ENCODE results near the gene TRIM56.
"Not testable (repeated sequence)": the region's sequence is repeated elsewhere in the genome, so short reads cannot be mapped to it uniquely, and the experiment has no call there.

TRIM56 gene

DNA sequence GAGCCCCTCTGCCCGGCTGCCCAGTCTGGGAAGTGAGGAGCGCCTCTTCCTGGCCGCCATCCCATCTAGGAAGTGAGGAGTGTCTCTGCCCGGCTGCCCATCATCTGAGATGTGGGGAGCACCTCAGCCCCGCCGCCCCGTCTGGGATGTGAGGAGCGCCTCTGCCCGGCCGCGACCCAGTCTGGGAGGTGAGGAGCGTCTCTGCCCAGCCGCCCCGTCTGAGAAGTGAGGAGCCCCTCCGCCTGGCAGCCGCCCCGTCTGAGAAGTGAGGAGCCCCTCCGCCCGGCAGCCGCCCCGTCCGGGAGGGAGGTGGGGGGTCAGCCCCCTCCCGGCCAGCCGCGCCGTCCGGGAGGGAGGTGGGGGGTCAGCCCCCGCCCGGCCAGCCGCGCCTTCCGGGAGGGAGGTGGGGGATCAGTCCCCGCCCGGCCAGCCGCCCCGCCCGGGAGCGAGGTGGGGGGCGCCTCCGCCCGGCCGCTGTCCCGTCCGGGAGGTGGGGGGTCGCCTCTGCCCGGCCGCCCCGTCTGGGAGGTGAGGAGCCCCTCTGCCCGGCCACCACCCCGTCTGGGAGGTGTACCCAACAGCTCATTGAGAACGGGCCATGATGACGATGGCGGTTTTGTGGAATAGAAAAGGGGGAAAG lies 7.1 kb downstream of the TRIM56 start:
- DNase-seq: not testable (repeated sequence)

DNA sequence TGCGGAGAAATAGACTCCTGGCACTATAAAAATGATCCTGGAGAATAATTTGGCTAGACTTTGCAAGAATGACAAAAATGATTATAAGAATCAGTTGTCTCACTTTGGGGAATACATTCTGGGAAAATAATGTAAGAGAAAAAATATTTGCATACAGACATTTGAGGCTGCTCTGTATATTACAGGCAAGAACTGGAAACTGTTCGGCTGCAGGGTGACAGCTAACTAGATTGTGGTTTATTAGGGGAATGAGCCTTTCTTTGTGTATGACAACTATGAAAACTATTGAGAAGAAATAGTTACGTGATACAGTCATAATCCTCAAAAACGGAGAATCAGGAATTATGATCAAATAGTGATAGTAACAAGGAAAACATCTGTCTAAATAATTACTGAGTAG lies 8.6 kb downstream of the TRIM56 start:
- DNase-seq: no peak

DNA sequence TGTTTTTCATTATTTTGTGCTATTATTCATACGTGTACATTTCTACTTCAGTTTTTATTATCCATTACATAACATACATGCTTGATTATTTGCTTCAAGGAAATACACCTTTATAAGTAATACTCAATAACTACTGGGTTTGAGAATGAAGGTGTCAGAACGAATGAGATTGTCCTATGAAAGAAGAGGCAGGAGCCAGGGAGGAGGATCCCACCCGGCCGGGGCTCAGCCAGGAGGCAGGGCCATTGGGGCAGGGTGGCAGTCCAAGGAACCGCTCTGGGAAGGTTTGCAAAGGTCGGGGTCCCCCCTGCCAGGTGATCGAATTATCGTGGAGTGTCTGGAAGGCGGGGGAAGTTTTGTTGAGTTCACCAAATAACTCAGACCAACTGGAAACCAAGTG lies 9.1 kb downstream of the TRIM56 start:
- DNase-seq: no peak

DNA sequence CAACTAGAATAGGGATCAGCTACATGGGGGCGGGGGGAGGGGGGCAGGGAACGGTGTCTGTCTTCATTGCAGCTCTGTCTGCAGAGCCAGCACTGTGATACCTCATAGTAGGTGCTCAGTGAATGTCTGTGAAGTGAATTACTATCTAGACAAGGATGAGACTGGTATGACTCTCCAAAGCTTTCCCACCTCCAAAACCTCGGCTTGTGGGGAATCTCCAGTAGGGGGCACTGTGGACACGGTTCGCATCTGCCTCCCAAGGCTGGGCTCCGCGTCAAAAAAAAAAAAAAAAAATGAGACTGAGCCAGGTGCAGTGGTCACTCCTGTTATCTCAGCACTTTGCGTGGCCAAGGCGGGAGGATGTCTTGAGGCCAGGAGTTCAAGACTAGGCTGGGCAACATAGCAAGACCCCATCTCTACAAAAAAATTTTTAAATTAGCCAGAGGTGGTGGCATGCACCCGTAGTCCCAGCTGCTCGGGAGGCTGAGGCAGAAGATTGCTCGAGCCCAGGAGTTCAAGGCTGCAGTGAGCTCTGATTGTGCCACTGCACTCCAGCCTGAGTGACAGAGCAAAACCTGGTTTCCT lies 9.6 kb downstream of the TRIM56 start:
- peak; percentile 68 for DNase-seq

DNA sequence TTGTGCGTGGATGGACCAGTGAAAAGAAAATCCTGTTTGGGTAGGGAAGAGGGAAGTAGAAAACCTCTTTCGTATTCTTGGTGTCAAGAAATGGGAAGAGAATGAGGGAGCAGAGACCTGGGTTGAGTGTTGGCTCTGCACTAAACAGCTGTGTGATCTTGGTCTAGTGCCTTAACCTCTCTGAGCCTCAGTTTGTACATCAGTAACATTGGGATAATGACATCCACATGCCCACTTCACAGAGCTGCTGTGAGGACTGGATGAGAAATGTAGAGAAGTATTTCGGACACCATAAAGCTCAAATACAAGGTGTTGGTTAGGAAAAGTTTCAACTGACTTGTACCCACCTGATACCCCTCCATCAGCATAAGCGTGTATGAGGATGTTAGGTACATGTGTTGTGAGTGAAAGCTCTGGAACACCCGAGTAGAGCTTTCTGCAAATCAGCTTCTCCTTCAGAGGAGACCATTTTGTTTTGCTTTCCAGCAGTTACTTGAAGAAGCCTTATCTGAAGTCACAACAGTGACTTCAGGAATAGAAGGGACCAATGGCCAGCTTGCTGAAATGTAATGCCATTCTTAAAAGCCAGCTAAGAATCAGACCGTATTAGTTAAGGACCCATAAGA lies 11.2 kb downstream of the TRIM56 start:
- DNase-seq: no peak

DNA sequence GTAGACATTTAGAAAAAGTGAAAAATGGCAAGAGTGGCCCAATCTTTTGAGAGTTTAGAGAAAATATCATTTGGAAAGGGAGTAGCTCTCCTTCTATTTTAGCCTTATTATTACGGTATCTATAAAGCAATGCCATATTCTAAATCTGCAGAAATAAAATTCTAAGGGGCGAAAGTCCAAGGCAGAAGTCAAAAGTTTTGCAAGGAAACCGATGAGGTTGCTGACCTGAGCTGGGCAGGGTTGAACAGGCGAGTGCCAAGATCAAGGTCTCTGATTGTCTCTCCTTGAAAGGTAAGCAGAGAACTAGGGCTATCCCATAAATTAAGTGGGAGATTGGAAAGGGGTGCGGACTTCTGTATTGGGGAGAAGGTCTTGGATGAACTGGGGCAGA lies 11.7 kb downstream of the TRIM56 start:
- no peak for DNase-seq

DNA sequence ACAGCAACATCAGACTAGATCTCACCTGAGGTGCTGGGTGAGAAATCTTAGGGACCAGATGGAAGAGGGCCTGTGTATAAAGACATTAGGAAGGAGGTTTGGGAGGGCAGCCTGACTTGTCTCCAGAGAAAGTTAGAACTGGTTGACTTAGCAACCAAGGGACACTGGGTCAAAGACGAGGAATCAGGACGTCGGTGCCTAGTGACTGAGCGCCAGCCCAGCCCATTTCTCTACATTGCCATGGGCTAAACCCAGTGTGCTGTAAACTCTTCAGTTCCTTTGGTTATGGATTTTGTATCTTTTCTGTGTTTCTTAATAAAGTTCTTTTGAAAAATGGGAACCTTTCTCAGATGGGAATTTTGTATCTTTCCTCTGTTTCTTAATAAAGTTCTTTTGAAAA lies 12.3 kb downstream of the TRIM56 start:
- DNase-seq: no peak

DNA sequence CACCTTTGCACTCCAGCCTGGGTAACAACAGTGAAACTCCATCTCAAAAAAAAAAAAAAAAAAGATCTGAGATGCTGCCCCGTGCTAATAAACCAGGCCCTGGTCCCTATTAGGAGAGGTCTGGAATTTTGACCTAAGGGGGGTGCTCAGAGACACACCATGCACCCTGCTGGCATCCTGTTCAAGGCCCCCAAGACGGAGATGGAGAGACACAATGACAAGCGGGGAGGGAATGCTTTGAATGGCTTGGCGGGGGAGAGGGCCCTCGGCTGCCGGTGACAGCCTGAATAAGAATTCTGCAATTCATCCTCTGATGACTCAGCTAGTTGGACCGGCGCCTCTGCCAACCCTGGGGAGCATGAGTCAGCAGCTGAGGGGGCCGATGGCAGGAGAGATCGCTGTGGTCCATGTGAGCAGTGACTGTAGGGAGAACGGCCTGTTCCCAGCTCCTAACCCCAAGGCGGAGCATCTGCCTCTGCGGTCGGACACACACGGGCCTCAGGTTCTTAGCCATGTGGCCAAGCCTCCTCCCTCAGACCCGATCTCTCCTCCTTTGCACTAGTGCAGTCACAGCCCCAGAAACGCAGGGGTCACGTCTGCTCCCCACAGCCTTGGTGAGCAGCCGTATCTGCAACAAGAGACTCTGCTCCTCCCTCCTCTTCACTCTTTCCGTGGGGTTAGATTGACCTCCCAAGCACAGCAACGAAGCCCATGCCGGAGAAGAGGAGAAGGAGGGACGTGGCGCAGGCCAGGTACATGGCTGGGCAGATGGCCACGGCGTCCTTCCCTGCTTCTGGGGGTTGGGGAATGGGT lies 14.9 kb downstream of the TRIM56 start:
- peak; percentile 93 for DNase-seq

DNA sequence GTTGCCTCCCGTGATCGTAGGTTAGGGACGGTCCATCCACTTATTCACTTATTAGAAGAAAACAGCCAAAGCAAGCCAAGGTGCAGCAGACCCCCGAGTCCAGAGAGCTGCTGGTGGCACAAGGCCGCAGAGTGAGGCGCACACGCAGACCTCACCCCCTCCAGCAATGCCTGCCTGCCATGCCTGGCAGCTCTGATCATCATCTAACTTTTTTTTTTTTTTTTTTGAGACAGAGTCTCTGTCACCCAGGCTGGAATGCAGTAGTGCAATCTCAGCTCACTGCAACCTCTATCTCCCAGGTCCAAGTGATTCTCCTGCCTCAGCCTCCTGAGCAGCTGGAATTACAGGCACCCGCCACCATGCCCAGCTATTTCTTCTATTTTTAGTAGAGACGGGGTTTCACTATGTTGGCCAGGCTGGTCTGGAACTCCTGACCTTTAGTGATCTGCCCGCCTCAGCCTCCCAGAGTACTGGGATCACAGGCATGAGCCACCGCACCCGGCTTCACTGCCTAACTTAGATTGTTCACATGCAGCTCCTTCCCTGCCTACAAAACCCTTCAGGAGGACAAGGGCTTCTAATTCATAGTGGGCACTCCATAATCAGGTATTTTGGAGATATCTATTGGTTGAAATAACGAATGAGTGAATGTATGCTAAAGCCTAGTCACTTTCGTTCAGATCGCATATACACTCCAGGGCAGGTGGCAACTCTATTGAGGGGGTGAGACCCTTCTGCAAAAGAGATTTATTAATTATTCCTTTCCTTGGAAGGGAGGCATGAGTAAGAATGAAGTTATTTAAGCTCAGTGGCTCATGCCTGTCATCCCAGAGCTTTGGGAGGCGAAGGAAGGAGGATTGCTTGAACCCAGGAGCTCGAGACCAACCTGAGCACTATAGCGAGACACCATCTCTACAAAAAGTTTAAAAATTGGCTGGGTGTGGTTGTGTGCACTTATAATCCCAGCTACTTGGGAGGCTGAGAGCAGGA lies 15.9 kb downstream of the TRIM56 start:
- DNase-seq: no peak

DNA sequence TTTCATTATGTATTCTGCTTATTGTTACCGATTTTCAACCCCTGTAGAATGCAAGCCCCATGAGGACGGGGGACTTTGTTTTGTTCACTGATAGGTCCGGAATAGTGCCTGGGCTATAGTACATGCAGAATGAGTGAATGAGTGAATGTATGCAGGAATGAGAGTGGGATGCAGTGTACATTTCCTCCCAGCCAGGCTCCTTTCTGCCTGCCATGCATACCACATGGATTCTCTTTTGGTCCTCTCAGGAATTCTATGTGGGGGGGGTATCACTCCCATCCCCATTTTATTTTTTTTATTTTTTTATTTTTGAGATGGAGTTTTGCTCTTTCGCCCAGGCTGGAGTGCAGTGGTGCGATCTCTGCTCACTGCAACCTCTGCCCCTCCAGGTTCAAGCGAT lies 16.7 kb downstream of the TRIM56 start:
- no peak for DNase-seq

DNA sequence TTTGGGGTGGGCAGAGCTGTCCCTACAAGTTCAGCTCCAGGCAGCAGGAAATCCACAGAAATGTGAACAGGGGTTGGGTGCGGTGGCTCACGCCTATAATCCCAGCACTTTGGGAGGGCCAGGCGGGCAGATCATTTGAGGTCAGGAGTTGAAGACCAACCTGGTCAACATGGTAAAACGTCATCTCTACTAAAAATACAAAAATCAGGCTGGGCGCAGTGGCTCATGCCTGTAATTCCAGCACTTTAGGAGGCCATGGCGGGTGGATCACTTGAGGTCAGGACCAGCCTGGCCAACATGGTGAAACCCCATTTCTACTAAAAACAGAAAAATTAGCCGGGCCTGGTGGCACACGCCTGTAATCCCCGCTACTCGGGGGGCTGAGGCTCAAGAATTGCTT lies 18.4 kb downstream of the TRIM56 start:
- not testable (repeated sequence) for DNase-seq

DNA sequence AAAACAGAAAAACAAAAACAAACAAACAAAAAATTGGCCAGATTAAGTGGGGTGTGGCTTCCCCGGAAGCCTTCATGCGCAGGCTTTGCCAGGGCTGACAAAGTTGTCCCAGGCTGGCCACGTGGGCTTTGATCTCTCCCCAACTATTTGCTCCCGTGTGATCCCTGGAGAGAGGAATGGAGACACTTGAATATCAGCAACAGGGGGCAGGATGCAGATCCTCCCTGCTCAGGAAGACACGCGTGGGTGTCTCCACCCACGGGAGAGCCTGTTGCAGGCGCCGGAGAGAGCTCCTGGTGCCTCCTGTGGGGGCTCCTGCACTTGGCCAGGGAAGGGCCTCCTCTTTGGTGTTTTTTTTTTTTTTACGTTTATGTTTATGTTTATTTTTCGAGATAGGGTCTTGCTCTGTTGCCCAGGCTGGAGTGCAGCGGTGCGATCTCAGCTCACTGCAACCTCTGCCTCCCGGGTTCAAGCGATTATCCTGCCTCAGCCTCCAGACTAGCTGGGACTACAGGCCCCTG lies 19.0 kb downstream of the TRIM56 start:
- DNase-seq: no peak

DNA sequence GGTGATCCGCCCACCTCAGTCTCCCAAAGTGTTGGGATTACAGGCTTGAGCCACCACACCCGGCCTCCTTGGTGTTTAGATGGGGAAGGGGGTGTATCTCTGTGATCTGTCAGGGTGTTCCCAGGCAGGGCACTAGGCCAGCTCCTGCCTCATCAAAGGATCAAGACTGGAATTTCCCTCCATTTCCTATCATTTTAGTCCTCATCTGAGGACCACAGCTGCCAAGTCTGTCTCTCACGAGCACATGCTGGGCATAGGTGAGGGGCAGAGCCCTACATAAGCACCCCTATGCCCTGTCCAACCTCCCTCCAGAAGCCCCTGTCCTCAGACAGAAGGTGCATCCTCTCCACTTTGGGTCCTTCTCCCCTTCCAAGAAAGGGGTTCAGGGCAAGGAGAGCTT lies 19.5 kb downstream of the TRIM56 start:
- no peak for DNase-seq

DNA sequence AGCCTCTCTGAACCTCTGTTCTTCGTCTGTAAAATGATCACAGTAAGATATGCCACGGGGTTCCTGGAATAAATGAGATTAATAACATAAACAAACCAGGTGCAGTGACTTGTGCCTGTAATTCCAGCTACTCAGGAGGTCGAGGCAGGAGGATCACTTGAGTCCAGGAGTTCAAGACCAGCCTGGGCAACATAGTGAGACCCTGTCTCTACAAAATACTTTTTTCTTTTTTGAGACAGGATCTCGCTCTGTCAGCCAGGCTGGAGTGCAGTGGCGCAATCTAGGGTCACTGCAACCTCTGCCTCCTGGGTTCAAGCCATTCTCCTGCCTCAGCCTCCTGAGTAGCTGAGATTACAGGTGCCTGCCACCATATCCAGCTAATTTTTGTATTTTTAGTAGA lies 20.0 kb downstream of the TRIM56 start:
- not testable (repeated sequence) for DNase-seq

DNA sequence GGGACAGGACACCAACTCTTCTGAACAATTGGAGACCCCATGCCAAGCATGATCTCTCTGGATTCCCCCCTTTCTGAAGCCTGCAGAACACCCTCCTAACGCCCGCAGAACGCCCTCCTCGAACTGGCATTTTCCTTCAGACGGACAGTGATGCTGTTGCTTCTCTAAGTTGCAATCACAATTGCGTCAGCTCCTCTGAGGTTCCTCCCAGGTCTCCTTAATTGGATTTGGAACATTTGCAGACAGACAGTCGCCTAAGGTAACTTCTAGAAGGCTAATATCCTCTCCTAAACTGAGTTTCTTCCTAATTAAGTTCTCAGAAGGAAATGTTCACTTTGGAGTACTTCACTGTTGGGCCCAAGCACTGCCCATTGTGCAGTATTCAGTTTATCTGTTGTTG lies 21.1 kb downstream of the TRIM56 start:
- DNase-seq: no peak

DNA sequence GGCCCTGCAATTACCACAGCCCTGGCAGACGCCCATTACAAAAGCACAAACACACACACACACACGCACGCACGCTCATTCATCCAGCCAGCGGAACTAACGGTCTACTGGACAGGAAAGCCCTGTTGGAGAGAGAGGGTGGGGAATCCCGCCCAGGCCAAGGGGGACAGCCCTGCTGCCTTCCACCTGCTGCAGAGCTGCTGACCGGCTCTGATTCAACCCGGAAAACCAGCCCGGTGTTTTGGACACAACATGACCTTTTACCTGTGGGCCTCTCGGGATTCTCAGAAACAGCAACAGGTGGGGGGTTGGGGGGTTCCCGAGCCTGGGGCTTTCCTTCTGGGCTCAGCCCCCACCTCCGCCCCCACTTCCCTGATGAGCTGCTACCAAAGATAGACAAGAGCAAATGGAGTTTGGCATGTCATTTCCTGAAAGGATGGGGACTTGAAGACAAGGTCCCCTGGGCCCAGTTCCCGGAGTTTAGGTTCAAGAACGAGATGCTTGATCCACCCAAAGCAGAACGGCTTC lies 23.1 kb downstream of the TRIM56 start:
- DNase-seq: peak; percentile 83

DNA sequence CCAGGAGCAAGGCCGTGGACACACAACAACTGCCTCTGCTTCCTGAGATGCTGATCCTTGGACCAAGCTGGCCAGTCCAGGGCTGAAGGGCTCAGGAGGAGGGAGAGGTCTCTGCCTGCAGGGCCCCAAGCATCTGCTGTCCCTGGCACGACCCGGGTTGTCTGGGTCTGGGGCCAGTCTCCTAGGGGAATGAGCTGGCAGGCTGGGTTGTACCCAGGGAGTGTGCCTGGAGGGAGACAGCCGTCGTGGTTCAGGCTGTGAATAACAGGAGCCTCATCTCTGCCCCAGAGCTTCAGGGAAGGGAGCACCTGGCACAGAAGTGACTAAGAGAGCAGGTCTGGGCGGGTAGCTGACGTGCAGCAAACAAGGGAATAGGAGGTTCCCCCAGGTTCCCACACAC lies 23.7 kb downstream of the TRIM56 start:
- no peak for DNase-seq

DNA sequence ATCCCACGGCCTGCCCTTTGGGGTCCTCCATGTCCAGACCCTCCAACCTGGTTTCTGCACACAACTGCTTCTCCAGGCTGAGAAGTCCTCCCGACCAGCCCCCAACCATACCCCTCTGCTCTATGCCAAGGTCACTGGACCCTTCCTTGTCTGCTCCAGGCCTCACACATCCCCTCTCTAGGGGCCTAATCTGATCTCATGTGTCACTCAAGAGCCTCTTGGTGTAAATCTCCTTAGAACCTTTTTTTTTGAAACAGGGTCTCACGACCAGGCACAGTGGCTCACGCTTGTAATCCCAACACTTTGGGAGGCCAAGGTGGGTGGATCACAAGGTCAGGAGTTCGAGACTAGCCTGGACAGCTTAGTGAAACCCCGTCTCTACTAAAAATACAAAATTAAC lies 24.1 kb downstream of the TRIM56 start:
- no peak for DNase-seq

DNA sequence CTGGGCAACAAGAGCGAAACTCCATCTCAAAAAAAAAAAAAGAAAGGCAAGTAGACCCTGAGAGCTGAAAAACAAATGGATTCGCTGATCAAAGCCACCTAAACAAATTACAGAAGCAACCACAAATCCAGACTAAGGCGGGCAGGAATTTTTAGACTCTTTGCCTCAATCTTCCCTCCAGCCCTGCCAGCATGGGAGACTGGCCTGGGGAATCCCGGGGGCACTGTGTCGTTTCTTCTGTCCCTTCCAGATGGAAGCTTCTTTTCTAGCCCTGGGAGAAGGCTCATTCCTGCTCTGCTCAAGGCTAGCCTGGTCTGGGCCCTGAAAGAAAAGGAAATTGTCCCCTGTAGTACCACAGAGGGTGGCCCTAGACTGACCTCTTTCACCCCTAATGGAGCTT lies 26.0 kb downstream of the TRIM56 start:
- no peak for DNase-seq

DNA sequence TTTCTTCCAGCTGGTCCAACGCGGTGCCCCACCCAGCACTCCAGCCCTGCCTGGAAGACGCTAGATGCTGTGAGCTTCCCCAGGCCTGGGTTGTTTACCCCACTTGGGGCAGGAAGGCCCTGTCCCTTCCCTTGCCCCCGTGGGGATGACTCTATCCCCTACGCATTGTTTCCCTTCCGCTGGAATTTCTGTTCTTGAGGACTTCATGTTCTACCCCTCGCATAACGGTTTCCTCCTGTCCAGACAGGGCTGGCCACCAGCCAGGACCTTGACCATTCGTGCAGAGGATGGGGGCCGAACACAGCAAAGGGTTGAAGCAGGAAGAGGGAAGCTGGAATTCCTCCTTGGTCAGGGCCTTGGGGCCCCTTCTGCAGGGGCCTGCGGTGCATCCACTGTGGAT lies 27.0 kb downstream of the TRIM56 start:
- DNase-seq: no peak

DNA sequence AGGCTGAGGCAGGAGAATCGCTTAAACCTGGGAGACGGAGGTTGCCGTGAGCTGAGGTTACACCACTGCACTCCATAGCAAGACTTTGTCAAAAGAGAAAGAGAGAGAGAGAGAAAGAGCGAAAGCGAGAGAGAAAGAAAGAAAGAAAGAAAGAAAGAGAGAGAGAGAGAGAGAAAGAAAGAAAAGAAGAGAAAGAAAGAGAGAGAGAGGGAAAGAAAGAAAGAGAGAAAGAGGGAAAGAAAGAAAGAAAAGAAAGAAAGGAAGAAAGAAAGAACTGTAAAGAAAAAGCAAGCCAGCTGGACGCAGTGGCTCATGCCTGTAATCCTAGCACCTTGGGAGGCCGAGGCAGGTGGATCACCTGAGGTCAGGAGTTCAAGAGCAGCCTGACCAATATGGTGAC lies 27.9 kb downstream of the TRIM56 start:
- not testable (repeated sequence) for DNase-seq

DNA sequence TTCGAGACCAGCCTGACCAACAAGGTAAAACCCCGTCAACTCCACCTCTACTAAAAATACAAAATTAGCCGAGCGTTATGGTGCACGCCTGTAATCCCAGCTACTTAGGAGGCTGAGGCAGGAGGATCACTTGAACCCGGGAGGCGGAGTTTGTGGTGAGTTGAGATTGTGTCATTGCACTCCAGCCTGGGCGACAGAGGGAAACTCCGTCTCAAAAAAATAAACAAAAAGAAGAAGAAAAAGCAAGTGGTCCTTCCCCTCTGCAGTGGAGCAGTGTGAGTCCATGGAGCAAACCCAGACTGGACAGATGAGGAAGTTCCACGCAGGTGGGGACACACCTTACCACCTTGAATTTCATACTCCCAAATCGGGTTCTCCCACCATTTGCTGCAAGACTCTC lies 28.6 kb downstream of the TRIM56 start:
- no peak for DNase-seq
